ENCODE measurements around the gene PRDX1. TPM values are rescaled to one million over a fixed set of nuclear protein-coding genes. Genes with fewer than 3 reads are reported as not detected.
"Not testable (repeated sequence)": the region's sequence is repeated elsewhere in the genome, so short reads cannot be mapped to it uniquely, and the experiment has no call there.

PRDX1 gene
- total RNA-seq, 2 donors from 2014 or later: 325 to 508 TPM

DNA sequence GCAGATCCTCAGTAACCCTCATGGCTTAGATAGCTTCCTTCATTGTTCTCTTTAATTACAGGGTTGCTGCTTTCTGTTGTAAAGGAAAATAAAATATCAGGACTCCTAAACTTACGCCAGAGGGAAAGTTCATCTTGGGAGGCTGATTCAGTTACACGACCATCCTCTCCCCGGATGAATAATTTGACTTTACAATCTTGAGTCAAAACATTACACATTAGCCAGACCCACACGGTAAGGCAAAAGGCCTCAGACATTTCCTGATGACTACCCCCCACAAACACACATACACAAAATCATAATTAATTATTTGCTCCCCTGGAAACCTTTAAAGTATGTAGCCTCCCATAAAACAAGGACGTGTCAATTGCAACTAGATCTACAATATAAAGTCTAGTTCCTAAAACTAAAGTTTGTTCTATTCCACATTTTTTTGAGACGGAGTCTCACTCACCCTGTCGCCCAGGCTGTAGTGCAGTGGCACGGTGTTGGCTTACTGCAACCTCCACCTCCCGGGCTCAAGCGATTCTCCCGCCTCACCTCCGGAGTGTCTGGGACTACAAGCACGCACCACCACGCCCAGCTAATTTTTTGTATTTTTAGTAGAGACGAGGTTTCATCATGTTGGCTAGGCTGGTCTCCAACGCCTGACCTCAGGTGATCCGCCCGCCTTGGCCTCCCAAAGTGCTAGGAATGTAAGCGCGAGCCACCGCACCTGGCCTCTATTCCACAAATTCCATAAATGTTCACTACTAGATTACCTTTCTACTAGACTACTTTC, 830 bp upstream of the PRDX1 start:
- H3K4me3 ChIP-seq: peak overlapping the region; percentile 78
- no peak for DNase-seq
- H3K9ac ChIP-seq (ENCODE audit: low read depth in 2 of 2, low read length in 2 of 2): peak overlapping the region; percentile 98 to 99
- TF ChIP-seq, protein P1, sequence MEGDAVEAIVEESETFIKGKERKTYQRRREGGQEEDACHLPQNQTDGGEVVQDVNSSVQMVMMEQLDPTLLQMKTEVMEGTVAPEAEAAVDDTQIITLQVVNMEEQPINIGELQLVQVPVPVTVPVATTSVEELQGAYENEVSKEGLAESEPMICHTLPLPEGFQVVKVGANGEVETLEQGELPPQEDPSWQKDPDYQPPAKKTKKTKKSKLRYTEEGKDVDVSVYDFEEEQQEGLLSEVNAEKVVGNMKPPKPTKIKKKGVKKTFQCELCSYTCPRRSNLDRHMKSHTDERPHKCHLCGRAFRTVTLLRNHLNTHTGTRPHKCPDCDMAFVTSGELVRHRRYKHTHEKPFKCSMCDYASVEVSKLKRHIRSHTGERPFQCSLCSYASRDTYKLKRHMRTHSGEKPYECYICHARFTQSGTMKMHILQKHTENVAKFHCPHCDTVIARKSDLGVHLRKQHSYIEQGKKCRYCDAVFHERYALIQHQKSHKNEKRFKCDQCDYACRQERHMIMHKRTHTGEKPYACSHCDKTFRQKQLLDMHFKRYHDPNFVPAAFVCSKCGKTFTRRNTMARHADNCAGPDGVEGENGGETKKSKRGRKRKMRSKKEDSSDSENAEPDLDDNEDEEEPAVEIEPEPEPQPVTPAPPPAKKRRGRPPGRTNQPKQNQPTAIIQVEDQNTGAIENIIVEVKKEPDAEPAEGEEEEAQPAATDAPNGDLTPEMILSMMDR (IDR thresholded peaks at IDR 0.05): no peak
- H3K9me3 ChIP-seq: no peaks in the 10 kb centered on the region
- H3K36me3 ChIP-seq: no peaks in the 10 kb centered on the region
- peaks cover 12% of the 10 kb centered on the region for H3K4me1 ChIP-seq
- no peaks in the 10 kb centered on the region for H3K27me3 ChIP-seq
- H3K27ac ChIP-seq: peak overlapping the region; percentile 88
- intact Hi-C loops (cut with DNase I): no loop called here

GRCh38 chr1:45519774-45520173, 1.9 kb downstream of the PRDX1 start:
- H3K4me3 ChIP-seq; H3K36me3 ChIP-seq; H3K27ac ChIP-seq; DNase-seq; H3K9ac ChIP-seq (ENCODE audit: low read depth in 2 of 2, low read length in 2 of 2); H3K27me3 ChIP-seq; intact Hi-C loops (cut with DNase I); H3K9me3 ChIP-seq: not testable (repeated sequence)
- peaks cover 12% of the 10 kb centered on the region for H3K4me1 ChIP-seq

- H3K27ac ChIP-seq: no peak overlapping the region
- no peak for DNase-seq
- no peak overlapping the region for H3K4me3 ChIP-seq
- TF ChIP-seq, protein P1 (IDR thresholded peaks at IDR 0.05): no peak
- H3K36me3 ChIP-seq: no peaks in the 10 kb centered on the region
- H3K27me3 ChIP-seq: no peaks in the 10 kb centered on the region
- intact Hi-C loops (cut with DNase I): no loop called here
- H3K4me1 ChIP-seq: peaks cover 12% of the 10 kb centered on the region
- no peaks in the 10 kb centered on the region for H3K9me3 ChIP-seq
- H3K9ac ChIP-seq (ENCODE audit: low read depth in 2 of 2, low read length in 2 of 2): peak overlapping the region in 1 of 2 donors; percentile 1
Measured at GRCh38 chr1:45518910-45519309, 2.8 kb downstream of the PRDX1 start.

- H3K9me3 ChIP-seq; H3K27ac ChIP-seq; H3K9ac ChIP-seq (ENCODE audit: low read depth in 2 of 2, low read length in 2 of 2); H3K4me3 ChIP-seq; DNase-seq; intact Hi-C loops (cut with DNase I); H3K27me3 ChIP-seq; H3K36me3 ChIP-seq: not testable (repeated sequence)
- H3K4me1 ChIP-seq: peaks cover 12% of the 10 kb centered on the region
Measured at GRCh38 chr1:45518366-45518765, 3.3 kb downstream of the PRDX1 start.

DNA sequence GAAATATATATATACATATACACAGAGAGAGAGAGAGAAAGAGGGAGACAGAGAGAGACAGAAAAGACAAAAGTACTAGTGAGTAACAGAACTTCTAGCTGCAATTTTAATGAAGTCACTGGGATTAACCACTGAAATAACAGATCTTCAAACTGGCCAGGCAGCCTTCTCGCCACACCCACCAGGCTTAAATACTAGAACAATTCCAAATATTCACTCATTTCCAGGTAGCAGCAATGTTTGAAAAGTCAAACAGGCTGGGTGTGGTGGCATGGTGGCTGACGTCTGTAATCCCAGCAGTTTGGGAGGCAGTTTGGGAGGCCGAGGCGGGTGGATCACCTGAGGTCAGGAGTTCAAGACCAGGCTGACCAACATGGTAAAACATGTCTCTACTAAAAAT, 5.2 kb downstream of the PRDX1 start:
- no peak for DNase-seq
- intact Hi-C loops (cut with DNase I): no loop called here
- Histone ChIP-seq H3K9me3 (no peaks in the 10 kb centered on the region), H3K4me3 (no peak overlapping the region), H3K9ac (ENCODE audit: low read depth in 2 of 2, low read length in 2 of 2) (no peak overlapping the region), H3K36me3 (peaks cover 10% of the 10 kb centered on the region), H3K4me1 (peaks cover 6% of the 10 kb centered on the region), H3K27me3 (no peaks in the 10 kb centered on the region), H3K27ac (no peak overlapping the region)
- TF ChIP-seq, protein P1 (IDR thresholded peaks at IDR 0.05): no peak

- no peaks in the 10 kb centered on the region for H3K27me3 ChIP-seq
- intact Hi-C loops (cut with DNase I): no loop called here
- H3K36me3 ChIP-seq: peaks cover 14% of the 10 kb centered on the region
- no peak overlapping the region for H3K4me3 ChIP-seq
- H3K4me1 ChIP-seq: peaks cover 6% of the 10 kb centered on the region
- no peak overlapping the region for H3K27ac ChIP-seq
- no peak for DNase-seq
- TF ChIP-seq, protein P1 (IDR thresholded peaks at IDR 0.05): no peak
- H3K9ac ChIP-seq (ENCODE audit: low read depth in 2 of 2, low read length in 2 of 2): no peak overlapping the region
- H3K9me3 ChIP-seq: no peaks in the 10 kb centered on the region
Measured at GRCh38 chr1:45516036-45516435, 5.6 kb downstream of the PRDX1 start.

- H3K27ac ChIP-seq; H3K9me3 ChIP-seq; DNase-seq; H3K27me3 ChIP-seq; H3K9ac ChIP-seq (ENCODE audit: low read depth in 2 of 2, low read length in 2 of 2); H3K4me1 ChIP-seq; H3K4me3 ChIP-seq: not testable (repeated sequence)
- intact Hi-C loops (cut with DNase I): loop anchor here (2.0 kb wide), 1 partner anchor 55 kb away; no protein-coding TSS in a partner anchor
- H3K36me3 ChIP-seq: peaks cover 25% of the 10 kb centered on the region
Measured at GRCh38 chr1:45513532-45514260, 8.0 kb downstream of the PRDX1 start.

Data from colonic mucosa (tissue), 4 donors.